Suppressor macrophage (primary cell): Measurements from ENCODE around the gene CALCB.

Source experiments
- DNase-seq, 4 experiments: peaks; one replicate each; pipeline ENCODE4 v3.0.0-alpha.2; 2020 to 2022

CALCB gene

DNA sequence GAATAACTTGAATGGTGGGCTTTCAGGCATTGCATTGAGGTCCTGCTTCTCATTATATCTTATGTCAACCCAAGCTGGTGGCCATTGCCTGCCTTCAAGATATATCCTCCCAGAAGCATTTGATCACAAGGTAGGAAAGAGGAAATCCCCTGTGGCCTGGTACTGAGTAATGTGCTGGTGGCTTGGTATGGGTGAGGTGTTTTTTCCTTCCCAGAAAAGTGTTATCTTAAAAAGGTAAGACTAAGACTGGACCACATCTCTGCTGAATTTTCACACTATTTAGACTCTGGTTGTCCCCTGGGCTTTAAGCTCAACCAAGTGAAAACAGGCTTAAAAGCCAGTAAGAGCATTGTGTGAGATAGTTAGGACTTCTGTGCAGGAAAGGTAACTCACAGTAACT is 45.0 kb downstream of the CALCB start:
- no peak for DNase-seq

- DNase-seq, result no peak
These were observed 46.0 kb downstream of the CALCB start for GRCh38 chr11:15119352-15119751.

DNA sequence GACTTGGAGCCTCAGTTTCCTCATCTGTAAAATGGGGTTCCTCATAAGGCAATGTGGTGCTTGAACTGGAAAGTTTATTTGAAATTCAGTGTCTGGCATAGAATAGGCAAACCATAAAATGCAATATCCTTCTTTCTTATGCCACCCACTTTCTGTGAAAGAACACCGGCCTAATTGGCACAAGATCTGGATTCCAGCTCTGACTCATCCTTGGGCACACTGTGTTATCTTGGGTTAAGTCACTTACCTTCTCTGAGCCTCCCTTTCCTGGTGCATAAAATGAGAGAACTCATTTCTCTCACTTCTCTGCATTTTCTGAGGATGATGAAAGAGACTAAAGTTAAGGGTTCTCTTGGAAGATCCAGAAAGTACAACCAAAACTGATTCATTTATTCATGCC is 46.4 kb downstream of the CALCB start:
- DNase-seq, result no peak

GRCh38 chr11:15123849-15124248 is 50.5 kb downstream of the CALCB start:
- no peak for DNase-seq

- no peak for DNase-seq
These were observed 51.1 kb downstream of the CALCB start for GRCh38 chr11:15124528-15124927.

GRCh38 chr11:15127341-15127740 is 53.9 kb downstream of the CALCB start:
- DNase-seq, result no peak
